Measurements from ENCODE around the gene PROSER2. TPM values are rescaled to one million over a fixed set of nuclear protein-coding genes. Genes with fewer than 3 reads are reported as not detected.

PROSER2 gene
- total and polyA plus RNA-seq, 9 of the 15 experiments (the other 6 are each of a cell fraction or from before 2014, with no cell fraction given) = 0.62 to 14.8 (median 2.9) TPM

DNA sequence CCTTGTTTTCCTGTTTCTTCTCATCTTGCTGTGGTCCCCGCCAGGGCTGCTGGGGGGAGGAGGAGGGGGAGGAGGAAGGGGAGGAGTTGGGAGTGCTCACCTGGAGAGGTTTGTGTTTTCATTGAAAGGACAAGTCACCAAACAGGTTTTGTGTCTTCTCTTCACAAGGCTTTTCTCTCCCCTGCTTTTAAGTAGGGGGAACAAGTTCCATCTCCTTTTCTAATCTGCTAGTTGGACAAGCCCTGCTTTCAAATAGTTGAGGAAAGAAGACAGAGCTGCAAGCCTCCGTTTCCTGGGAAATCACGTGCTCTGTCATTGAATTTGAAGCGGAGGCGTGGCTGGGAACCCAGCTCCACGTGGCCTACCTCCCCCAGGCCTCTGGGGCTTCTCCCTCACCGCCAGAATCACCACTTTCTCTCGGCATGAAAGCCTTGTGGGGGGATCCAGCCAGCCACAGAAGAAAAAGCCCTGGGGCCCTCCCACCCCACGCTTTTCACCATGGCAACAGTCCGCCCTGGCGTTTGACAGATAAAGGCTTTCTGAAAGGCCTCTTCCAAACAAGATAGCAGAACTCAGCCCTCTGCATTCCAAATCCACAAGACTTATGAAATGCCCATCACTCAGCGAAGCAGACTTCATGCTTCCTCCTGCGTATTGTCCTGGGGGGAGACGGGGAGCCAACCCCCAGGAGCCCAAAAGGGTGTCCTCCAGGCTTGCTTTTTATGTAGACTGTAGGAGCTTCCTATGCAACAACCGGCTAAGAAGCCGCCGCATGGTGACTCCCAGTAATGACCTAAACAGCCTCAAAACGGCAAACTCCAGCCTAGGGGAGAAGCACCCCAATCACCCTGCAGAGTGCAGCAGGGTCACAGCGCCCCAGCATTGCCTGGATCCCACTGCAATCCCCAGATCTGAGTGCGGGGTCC lies 51.7 kb downstream of the PROSER2 start (continued):
- no peak for TF ChIP-seq ZNF609 (CRISPR knock-in tag; IDR thresholded peaks at IDR 0.05; ENCODE audit: borderline replicate concordance)
- TF ChIP-seq, protein P1, sequence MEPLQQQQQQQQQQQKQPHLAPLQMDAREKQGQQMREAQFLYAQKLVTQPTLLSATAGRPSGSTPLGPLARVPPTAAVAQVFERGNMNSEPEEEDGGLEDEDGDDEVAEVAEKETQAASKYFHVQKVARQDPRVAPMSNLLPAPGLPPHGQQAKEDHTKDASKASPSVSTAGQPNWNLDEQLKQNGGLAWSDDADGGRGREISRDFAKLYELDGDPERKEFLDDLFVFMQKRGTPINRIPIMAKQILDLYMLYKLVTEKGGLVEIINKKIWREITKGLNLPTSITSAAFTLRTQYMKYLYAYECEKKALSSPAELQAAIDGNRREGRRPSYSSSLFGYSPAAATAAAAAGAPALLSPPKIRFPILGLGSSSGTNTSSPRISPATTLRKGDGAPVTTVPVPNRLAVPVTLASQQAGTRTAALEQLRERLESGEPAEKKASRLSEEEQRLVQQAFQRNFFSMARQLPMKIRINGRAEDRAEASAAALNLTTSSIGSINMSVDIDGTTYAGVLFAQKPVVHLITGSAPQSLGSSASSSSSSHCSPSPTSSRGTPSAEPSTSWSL (CRISPR knock-in tag; IDR thresholded peaks at IDR 0.05; ENCODE audit: borderline replicate concordance) = no peak
- no peak for TF ChIP-seq GATAD2B (IDR thresholded peaks at IDR 0.05; ENCODE audit: borderline replicate concordance)
- TF ChIP-seq C11orf30 (IDR thresholded peaks at IDR 0.05; ENCODE audit: low read depth) = no peak
- no peak for TF ChIP-seq ARID2 (IDR thresholded peaks at IDR 0.05)
- no peak for TF ChIP-seq ZNF282 (CRISPR knock-in tag; IDR thresholded peaks at IDR 0.05)
- TF ChIP-seq TGIF2 (CRISPR knock-in tag; IDR thresholded peaks at IDR 0.05) = no peak
- no peak for TF ChIP-seq BCL6 (CRISPR knock-in tag; IDR thresholded peaks at IDR 0.05)
- TF ChIP-seq SMAD4 (CRISPR knock-in tag; conservative IDR thresholded peaks at IDR 0.05) = peak; percentile 60; the same call in 1 of the 2 replicates
- no peak for TF ChIP-seq DNMT1 (IDR thresholded peaks at IDR 0.05)
- TF ChIP-seq, protein P2, sequence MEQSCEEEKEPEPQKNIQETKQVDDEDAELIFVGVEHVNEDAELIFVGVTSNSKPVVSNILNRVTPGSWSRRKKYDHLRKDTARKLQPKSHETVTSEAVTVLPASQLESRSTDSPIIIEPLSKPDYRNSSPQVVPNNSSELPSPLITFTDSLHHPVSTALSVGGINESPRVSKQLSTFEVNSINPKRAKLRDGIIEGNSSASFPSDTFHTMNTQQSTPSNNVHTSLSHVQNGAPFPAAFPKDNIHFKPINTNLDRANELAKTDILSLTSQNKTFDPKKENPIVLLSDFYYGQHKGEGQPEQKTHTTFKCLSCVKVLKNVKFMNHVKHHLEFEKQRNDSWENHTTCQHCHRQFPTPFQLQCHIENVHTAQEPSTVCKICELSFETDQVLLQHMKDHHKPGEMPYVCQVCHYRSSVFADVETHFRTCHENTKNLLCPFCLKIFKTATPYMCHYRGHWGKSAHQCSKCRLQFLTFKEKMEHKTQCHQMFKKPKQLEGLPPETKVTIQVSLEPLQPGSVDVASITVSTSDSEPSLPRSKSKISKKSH (CRISPR knock-in tag; IDR thresholded peaks at IDR 0.05) = no peak
- no peak for TF ChIP-seq FOXA3 (CRISPR knock-in tag; conservative IDR thresholded peaks at IDR 0.05 in 1 of 2, IDR thresholded peaks at IDR 0.05 in 1 of 2)
- TF ChIP-seq KDM2B (CRISPR knock-in tag; IDR thresholded peaks at IDR 0.05) = no peak
- TF ChIP-seq KLF1 (tag; IDR thresholded peaks at IDR 0.05) = 0 out of 2 replicates have a peak, but pooled peaks have one; percentile 36
- no peak for TF ChIP-seq SP1 (CRISPR knock-in tag; IDR thresholded peaks at IDR 0.05)
- no peak for TF ChIP-seq HSF4 (CRISPR knock-in tag; IDR thresholded peaks at IDR 0.05; ENCODE audit: borderline replicate concordance)
- TF ChIP-seq ESRRA (IDR thresholded peaks at IDR 0.05; ENCODE audit: borderline replicate concordance, low read depth) = no peak
- TF ChIP-seq ZNF408 (CRISPR knock-in tag; IDR thresholded peaks at IDR 0.05; ENCODE audit: low read depth) = no peak
- TF ChIP-seq PURB (CRISPR knock-in tag; IDR thresholded peaks at IDR 0.05; ENCODE audit: low read depth) = no peak
- TF ChIP-seq BHLHE40 (IDR thresholded peaks at IDR 0.05; ENCODE audit: low read length) = peak; percentile 94
